GM13976 (cell line): Measurements from ENCODE around the gene FBXO41.

Experiments
- DNase-seq: peaks from one replicate; pipeline ENCODE4 v3.0.0; 2012; ENCODE audit warnings: low spot score
- CTCF ChIP-seq: IDR thresholded peaks from 2 replicates; pipeline ENCODE4 v1.5.1; 2012; ENCODE audit warnings: borderline replicate concordance, mild to moderate bottlenecking; ENCODE audit not compliant: insufficient read depth; ENCODE audit errors: extremely low read depth, missing control alignments, control extremely low read depth
- in situ Hi-C: fragments of 300-500 bp; cut with MboI; formaldehyde crosslinking; loops from one replicate; pipeline ENCODE4 v1.12.0; 2022; ENCODE audit warnings: low sequenced_read_pairs, mixed read lengths, inconsistent platforms; ENCODE audit not compliant: unreplicated experiment

Gene FBXO41

GRCh38 chr2:73294239-73294638 is 10.0 kb upstream of the FBXO41 start:
- TF ChIP-seq CTCF: no peak
- DNase-seq: no peak
- in situ Hi-C loops: no loop called here

GRCh38 chr2:73293534-73294171 is 9.4 kb upstream of the FBXO41 start, which contains the start of gene EGR4:
EGR4 (minus strand) TSS chr2:73293548; CDS start chr2:73293317, 231 bp downstream.
- no peak for TF ChIP-seq CTCF
- in situ Hi-C loops: no loop called here
- peak; percentile 97 for DNase-seq

DNA sequence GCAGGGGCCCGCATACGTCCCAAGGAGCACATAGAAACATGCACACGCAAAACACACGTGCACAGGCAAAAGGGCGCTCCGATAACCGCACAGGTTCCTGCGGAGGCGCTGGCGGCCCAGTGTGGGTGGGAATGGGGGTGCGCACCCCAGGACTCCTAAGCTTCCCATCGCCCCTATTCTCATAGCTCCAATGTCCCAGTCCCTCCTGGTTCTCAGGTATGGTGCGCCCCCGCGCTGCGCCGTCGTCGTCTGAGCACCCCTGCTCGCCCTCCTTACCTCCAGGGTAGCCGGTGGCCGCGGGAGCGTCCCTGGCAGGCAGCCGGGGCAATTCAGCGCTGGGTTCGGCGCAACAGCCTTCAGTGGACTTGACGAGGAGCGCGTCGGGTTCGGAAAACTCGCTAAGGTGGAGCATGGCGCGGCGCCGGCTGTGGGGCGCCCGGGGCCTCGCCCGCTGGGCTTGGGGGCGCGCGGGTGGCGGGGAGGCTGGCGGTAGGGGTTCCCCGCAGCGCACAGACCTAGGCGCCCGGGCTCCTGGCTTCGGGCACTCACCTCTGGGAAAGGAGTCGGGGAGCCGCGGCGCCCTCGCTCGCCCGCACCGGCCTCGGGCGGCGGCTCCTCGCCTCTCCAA is 8.7 kb upstream of the FBXO41 start:
- TF ChIP-seq CTCF: no peak
- in situ Hi-C loops: no loop called here
- DNase-seq: peak; percentile 41

- TF ChIP-seq CTCF: no peak
- in situ Hi-C loops: no loop called here
- peak; percentile 34 for DNase-seq
Observed at GRCh38 chr2:73292316-73292905, 8.1 kb upstream of the FBXO41 start.

GRCh38 chr2:73291461-73292315 is 7.4 kb upstream of the FBXO41 start:
- DNase-seq: peak; percentile 47
- TF ChIP-seq CTCF: no peak
- in situ Hi-C loops: no loop called here

DNA sequence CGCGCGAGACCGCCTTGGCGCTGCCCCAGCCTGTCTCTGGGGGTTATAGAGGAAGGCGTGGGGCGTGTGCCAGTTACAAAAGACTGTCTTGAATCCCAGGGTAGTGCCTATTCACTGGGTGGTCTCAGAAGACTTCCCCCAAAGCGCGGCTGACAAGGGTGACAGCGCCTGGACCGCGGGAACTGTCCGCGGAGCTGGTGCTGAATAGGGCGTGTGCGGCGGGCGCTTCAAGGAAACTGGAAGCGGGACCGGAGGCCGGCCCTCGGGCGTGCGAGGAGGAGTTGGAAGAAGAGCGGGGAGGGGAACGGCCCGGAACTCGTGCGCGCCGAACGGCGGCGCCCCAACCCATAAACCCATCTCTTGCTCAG is 6.8 kb upstream of the FBXO41 start:
- in situ Hi-C loops: no loop called here
- TF ChIP-seq CTCF: no peak
- DNase-seq: peak; percentile 79
